CD4-positive, alpha-beta T cell treated with Interleukin-1 beta for 1 hour (primary cell): Measurements from ENCODE around the gene SEC14L6.
"Not testable (repeated sequence)": the region's sequence is repeated elsewhere in the genome, so short reads cannot be mapped to it uniquely, and the experiment has no call there.

ENCODE experiments used
- DNase-seq, 2 donors: peaks; one replicate each; pipeline ENCODE4 v3.0.0-alpha.2; 2020 to 2022

SEC14L6 gene

DNA sequence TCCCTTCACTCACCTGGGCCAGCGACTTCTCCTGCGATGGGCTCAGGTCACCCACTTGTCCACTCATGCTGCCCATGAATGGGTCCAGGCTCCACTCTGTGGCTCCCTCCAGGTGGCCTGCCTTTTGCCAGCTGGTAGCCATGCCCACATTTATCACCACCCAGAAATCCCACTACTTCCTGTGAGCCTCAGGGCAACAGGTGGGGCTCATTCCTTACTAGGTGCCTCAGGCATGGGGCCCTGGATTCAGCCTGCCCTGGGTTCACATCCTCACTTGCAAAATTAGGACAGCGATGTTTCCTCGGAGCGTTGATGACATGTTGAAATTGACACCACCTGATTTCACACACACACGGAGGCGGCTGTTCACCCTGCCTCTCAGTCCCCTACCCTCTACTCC, at the start of gene SEC14L6:
TSS of gene SEC14L6 (minus strand) at position 126 of the 400 bp plus-strand sequence. CDS start at position 67, 59 bp downstream.
- DNase-seq: no peak

DNA sequence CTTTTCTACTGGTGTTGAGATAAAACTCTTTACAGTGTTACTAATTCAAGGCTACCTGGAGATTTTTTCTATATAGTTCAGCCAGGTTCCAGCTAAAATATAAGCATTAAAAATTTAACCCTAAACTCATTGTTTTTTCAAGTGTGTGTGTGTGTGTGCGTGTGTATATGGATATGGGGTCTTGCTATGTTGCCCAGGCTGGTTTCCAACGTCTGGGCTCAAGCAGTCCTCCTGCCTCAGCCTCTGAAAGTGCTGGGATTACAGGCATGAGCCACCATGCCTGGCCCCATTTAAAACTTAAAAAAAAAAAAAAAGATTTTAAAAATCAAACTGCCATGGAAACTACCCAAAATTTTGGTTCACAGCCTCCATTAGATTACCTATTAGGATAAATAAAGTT, 49.7 kb upstream of the SEC14L6 start:
- no peak for DNase-seq

DNA sequence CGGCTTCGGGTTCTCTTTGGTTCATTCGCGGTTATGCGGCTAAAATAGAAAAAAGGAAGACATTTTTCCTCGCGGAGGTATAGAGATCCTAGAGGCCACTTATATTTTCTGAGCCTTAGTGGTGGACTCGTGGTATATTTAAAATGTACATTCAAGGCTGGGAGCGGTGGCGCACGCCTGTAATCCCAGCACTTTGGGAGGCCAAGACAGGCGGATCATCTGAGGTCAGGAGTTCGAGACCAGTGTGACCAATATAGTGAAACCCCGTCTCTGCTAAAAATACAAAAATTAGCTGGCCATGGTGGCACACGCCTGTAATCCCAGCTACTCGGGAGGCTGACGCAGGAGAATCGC, 45.8 kb upstream of the SEC14L6 start:
- DNase-seq: not testable (repeated sequence)

DNA sequence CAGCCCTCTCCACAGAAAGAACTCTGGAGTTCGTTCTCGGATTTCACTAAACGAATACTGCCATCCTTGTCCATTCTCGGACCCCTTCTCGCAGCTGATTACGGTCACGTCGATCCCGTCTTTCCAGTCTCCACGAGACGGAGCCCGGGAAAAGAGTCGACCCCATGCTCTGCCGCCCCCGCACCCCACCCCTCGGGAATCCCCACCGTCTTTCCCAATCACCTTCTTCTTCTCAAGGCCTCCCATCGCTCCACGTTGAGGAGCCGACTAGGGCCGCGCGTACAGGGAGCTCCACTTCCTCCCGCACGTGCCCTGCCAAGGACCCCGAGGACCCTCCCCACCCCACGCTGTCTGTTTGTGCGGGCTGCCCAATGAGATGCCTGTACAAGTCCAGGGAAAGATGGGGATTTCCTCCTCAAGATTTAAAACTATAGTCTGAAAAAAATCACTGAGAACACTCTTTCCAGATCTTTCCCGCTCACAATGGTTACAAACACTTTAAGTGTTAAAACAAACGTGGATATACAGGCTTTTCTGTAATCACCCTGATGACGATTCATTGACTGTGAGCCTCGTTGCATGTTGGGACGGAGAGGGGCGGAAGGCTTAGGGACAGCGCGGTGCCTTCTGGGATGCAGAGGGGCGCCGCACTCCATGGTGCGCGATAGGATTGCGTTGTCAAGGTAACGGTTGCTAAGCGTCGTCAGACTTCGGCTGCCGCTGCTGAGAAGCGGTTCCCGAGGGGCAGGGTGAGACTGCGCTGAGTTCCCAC, 45.2 kb upstream of the SEC14L6 start, which contains the start of gene PES1:
TSS of gene PES1 (minus strand) at position 323 of the 772 bp plus-strand sequence. CDS start at position 246, 77 bp downstream.
- peak; percentile 97 for DNase-seq

DNA sequence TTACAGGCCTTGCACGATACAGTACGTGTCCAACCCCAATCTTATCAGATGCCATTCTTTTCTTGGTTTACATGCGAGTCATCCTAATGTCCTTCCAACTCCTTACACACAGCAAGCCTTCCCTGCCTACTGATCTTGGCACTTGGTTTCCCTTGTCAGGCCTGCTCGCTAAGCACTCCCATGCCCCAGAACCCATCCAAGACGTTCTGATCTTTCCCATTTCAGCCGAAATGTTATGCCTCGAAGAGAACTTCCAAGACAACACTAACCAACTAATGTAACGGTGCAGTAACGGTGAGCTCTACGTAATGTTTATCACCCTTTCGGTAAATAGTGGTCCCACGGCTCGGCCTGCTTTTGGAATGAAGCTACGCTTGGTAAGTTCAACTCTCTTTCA, 44.6 kb upstream of the SEC14L6 start:
- peak in 1 of 2 donors; percentile 9 for DNase-seq

DNA sequence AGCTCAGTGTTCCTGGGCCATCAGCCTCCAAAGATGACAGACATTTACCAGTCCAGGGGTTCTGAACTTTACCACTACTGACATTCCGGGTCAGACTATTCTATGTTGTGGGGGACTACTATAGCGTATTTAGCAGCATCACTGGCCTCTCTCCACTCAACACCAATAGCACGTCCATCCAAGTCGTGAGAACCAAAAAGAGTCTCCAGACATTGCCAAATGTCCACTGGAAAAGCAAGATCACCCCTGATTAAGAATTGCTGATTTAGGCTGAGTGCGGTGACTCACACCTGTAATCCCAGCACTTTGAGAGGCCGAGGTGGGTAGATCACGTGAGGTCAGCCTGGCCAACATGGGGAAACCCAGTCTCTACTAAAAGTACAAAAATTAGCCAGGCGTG, 39.9 kb upstream of the SEC14L6 start:
- DNase-seq: no peak

DNA sequence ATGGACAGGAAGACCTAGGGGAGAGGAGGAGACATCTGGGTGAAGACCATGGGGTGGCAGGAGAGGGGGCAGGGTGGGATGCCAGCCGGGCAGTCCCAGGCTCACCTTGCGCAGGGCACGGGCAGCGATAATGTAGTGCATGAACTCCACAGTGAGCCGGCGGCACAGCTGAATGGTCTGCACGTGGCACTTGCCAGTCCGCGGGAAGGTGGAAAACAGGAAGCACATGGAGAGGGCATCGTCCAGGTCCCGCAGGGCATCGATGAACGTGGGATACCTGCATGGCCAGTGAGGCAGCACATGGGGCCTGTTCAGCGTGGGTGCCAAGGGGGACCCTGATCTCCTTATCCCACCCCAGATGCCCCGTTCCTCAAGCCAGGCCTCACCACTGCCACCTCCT, 37.9 kb upstream of the SEC14L6 start:
- no peak for DNase-seq

DNA sequence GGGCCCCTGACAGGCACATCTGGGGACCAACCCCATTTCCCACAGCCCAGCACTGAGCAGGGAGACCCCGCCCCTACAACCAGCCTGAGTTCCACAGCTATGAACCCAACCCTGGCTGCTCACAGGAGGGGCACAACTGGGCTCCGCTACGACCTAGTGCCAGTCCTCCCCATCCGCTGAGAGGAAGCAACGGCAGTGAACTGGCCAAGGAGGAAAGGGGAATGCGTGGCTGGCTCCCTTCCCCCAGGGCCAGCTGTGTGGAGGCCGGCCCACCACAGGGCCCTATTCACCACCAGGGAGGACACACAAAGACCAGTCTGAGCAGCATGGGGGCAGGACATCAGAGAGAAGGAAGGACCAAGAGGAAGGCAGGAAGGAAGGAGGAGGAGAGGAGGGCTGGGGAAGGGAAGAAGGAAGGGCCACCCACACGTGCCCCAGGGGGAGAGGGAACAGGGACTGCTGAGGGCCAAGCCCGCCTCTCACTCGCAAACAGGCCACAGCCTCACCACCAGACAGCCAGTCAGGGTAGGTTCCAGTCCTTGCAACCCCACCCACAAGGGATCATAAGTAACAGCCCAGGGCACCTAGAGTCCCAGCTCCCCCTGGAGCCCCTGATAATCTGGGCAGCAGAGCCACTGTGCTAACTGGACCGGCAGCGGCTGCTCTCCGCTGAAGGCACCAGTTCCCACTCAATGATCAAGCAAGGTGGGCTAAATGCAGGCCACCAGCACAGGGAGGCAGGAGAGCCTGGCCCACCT, 36.4 kb upstream of the SEC14L6 start:
- no peak for DNase-seq

DNA sequence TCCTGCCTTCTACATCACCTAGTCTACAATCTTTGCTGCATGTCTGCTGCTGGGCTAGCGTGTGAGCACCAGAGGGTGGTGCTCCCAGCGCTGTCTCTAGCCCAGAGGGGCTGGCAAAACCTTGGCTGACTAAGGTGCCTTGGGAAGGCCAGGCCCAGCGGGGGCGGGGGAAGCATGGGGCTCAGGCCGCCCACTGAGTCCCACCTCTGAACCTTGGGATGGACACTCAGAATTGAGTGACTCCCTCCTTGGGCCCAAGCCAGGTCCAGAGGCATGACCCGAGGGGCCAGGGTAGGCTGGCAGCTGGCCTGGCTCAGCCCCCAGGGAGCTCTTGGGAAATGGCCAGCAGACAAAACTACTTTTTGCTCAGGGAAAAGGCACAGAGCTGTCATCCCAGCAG, 35.5 kb upstream of the SEC14L6 start:
- DNase-seq: no peak

DNA sequence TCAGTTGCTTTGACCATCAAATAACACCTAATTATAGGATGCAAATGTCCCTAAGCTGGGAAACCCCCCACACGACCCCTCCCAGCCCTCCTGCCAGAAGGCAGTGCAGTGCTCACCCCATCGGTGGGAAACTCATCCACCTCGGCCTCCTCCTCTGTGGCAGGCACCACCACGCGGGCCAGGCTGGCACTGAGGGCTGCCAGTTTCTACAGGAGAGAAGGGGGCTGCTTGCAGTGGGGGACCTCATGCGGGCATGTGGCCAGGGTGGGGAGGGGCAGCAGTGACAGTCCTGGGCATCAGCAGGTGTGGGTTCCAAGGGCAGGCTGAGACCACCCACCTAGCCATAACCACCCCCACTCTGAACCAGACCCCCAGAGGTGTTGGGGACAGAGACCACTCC, 34.4 kb upstream of the SEC14L6 start:
- DNase-seq: no peak

DNA sequence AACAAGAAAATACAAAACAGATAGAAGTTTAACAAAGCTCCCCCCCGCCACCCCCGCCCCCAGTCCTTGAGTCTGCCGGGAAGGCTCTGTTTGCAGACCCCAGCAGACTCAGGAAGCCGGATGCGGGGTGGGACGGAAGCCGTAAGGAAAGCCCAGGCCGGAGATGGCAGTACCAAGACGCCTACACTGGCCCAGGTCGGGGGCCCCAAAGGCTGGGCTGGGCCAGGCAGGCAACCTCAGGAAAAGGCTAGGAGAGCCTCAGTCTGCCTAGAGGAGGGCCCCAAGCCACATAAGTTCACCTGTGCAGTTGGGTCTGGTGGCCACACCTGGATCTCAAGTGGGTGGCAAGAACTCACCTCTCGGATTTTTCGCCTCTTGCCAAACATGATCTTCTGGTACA, 31.9 kb upstream of the SEC14L6 start:
- no peak for DNase-seq

DNA sequence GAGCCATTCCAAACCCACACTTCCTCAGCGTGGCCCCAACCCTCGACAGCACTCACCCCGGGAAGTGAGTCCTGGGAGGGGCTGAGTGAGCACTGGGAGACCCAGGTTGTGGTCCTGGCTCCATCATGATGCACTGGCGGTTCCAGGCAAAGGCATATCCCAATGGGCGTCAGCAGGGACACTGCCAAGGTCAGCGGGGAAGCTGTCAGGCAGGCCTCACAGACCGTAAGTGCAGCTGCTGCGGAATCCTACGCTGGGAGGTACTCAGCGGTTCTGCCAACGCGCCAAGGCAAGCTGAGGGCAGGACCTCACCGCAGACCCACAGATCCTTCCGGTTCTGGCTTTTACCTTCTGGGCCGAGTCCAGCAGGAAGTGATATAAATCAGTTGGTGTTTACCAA, 29.3 kb upstream of the SEC14L6 start:
- no peak for DNase-seq

DNA sequence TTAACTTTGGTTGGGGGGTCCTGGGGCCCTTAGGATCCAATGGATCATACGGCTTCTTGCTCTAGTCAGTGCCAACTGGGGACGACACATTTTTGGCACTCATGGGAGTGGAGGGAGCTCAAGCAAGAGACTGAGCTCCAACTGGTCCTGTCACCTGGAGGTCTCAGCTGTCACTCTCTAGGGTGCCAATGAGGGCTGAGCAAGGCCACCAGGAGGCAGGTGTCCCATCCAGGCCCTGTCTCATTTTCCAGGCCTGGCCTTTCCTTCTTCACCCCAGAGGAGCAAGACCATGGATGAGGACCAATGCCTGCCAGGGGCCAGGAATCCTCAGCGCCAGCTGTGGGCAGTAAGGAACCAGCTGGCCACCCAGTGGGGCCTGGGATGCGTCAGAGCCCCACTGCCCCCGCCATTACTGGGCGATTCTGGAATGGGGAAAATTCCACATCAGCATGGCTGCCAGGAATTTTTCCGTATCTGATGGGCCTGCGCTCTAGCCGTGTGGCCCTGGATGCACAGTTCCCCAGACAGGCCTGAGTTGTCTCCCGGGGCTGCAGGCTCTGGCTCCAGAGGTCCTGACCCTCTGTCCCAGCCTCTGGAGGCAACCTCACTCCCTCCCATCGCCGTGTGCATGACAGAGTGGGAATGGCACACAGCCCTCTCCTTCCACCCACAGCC, 28.6 kb upstream of the SEC14L6 start:
- no peak for DNase-seq

DNA sequence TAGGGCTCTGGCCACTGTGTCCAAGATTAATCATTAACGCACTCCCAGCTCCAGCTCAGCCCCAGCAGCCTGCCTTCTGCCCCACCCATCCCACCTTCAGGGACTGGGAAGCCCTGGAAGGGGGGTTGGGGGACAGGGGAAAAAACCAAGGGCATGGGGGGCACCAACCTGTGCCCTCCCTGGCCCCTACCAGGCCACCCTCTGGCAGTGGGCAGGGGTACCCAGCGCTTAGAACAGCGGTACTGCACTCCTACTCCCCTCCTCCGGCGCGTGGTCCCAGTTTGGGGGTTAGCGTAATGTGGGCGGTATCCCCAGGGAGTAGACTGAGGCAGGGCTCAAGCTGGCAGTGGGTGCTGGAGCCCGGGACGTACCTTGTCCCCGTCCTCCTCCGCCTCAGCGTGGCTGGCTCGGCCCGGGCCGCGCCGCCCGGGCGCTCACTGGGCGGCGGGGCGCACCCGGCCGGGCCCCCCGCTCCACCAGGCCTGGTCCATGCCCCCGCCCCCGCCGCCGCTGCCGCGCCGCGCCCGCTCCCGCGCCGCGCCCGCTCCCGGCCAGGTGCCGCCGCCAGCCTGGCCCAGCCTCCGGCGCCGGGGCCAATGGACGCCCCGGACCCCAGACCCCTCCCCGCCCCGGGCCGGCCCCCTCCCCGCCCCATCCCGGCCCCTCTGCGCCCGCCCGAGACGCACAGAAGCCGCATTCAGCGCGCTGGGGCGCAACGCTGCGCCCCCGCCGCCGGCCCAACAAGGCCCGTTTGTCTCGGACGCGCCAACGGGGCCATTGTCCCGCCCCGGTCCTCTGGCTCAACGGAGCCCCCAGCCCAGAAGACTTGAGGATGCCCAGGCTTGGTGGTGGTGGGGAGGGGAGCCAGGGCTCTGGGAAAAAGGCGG, 27.8 kb upstream of the SEC14L6 start, which contains the start of gene GAL3ST1:
TSS of gene GAL3ST1 (minus strand) at position 571 of the 887 bp plus-strand sequence. CDS start 17,273 bp downstream, outside the sequence.
- DNase-seq: no peak

DNA sequence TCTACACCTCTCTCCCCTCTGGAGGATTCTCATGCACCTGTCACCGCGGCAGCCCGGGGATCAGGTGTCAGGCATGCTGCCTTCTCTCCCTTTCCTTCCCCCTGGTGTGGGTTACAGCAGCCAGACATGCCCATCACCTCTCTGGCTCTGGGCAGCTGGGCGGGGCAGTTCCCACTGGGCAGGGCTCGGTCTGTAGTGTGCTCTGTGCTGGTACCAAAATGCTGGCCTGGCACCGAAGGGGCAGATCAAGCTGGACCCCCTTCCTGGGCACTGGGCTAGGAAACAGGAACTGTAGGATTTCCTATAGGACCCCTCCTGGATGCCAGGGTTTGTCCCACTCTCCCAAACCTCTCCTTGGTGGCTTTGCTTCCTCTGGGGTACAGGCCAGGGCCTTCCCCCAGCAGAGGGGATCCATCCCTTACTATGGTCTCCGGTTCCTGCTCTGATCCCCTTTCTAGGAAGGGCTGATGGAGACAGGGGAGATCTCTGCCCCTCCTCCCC, 27.1 kb upstream of the SEC14L6 start:
- DNase-seq: no peak

DNA sequence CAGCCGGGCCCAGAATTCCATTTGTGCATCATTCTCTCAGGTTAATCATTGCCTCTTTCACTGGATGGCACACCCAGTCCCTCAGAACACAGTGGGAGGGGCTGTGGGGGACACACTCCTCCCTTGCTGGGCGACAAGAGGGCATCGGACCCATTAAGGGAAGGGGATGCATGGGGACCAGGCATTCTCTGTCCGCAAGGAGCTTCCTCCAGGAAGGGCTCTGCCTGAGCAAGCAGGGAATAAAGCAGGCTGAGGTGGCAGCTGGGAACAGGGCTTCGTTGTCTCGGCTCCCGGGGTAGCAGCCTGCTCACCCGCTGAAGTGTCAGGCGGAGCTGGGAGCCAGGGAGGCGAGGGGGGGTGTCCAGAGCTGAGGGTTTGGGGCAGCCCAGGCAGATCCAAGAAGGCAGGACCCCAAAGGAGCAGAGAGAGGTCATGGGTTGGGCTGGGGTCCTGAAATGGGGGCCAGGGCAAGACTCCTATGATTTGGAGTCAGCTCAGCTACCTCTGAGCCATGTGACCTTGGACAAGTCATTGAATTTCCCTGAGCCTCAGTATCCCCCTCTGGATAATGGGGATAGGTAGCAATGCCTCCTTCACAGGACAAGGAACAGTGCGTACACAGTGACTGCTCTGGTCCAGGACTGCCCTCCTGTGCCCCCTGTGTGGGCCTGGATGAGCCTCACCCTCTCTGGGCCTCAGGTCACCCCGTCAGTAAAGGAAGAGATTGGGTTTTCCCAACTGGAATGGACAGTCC, 26.5 kb upstream of the SEC14L6 start:
- DNase-seq: no peak

DNA sequence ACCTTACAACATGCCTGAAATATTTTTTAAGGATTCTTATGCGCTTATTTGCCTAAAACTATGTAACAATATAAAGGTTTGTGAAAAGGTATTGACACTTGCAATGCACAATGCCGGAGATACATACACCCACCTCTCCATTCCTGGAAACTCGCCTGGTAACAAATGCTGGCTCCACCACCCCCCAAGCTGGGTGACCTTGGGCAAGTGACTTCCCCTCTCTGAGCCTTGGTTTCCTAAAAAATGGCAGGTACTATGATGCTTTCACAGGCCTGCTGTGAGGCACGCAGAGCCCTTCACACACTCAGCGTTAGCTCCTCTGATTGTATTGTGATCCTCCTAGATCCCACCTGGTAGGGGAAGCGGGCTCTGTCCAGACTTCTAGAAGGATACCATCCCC, 25.7 kb upstream of the SEC14L6 start:
- DNase-seq: no peak

DNA sequence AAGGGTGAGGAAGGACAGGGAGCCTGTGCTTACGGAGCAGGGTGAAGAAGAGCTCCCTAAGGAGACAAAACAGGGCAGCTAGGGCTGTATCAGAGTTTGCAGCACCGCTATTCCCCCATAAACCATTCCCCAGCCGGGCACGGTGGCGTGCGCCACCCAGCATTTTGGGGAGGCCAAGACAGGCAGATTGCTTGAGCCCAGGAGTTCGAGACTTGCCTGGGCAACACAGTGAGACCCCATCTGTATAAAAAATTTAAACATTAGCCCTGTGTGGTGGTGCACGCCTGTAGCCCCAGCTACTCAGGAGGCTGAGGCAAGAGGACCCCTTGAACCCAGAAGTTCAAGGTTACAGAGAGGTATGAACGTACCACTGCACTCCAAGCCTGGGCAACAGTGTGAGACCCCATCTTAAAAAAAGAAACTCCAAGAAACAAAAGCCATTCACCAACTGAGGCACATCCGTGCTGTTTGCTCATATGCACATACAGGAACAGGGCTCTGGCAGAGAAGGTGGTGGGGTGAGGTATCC, 23.2 kb upstream of the SEC14L6 start:
- no peak for DNase-seq

DNA sequence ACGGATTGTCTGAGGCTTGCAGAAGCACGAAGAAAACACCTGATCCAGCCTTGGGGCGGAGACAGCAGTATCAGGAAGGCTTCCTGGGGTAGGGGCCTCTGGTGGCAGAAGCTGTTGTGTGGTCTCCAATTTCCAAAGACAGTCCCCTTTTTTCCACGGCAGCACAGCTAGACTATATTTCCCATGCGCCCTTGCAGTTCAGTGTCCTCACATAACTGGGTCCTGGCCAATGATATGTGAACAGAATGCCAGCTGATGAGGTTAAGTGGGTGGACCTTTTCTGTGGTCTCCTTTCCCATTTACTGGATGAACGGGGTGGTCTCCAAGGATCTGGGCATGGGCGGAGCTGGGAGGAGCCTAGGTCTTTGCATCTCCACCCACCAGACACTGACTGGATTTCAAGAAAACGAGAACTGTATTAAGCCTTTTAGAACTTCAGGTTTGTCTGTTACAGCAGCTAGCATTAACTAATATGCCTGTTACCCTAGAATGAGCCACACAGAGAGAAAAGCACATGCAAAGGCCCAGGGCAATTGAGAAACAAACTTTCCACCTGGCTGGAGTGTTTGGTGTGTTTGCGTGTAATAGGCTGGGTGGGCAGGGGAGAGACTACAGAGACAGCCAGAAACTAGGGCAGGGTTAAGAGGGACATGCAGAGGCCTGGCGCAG, 21.7 kb upstream of the SEC14L6 start:
- DNase-seq: no peak

DNA sequence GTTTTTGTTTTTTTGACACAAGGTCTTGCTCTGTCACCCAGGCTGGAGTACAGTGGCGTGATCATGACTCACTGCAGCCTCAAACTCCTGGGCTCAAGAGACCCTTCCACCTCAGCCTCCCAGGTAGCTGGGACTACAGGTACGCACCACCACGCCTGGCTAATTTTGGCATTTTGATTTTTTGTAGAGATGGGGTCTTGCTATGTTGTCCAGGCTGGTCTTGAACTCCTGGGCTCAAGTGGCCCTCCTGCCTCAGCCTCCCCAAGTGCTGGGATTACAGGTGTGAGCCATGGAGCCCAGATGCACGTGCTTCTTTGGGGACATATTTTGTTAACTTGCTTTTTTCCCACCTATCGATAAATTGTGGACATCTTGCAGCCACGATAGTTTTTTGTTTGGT, 20.7 kb upstream of the SEC14L6 start:
- DNase-seq: not testable (repeated sequence)

DNA sequence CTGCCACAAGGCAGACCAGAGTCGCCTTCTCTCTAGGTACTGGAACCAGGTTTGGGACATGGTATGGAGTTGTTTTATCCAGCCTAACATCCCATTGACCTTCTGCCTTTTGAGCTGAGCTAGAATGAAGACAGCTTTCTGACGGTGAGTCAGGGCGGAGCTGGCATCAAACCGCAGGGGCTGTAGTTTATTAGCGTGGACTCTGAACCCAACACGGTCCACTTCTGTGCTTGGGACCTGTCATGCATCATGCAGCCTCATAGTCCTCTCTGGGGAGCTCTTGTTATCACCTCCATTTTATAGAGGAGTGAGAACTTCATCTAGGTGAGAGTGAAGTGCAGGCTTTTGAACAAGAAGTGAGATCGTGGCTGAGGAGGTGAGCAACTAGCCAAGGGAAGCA, 19.6 kb upstream of the SEC14L6 start:
- no peak for DNase-seq
